HK-2 (cell line): ENCODE measurements around the gene ACTR3.
"Not testable (repeated sequence)": the region's sequence is repeated elsewhere in the genome, so short reads cannot be mapped to it uniquely, and the experiment has no call there.

Experiments used
- DNase-seq: peaks from one replicate; pipeline ENCODE4 v3.0.0-alpha.2; 2018; ENCODE audit not compliant: unreplicated experiment

Gene ACTR3

DNA sequence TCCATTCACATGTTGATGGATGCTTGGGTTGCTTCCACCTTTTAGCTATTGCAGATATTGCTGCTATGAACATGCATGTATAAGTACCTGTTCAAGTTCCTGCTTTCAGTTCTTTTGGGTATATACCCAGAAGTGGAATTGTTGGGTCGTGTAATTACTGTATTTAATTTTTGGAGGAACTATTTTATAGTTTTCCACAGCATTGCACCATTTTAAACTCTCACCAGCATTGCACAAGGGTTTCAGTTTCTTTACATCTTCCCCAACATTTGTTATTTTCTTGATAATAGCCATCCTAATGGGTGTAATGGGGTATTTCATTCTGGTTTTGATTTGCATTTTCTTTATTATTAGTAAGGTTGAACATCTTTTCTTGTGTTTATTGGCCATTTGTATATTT is 16.0 kb downstream of the ACTR3 start:
- no peak for DNase-seq

DNA sequence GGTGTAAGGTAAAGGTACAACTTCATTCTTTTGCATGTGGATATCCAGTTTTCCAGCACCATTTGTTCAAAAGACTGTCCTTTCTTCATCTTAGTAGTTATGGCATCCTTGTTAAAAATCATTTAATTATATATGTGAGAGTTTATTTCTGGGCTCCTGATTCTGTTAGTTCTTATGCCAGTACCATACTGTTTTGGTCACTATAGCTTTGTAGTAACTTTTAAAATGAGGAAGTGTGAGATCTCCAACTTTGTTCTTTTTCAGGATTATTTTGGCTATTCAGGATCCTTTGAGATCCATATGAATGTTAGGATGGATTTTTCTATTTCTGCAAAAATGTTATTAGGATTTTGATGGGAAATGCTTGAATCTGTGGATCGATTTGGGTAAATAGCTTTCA is 16.8 kb downstream of the ACTR3 start:
- DNase-seq: no peak

DNA sequence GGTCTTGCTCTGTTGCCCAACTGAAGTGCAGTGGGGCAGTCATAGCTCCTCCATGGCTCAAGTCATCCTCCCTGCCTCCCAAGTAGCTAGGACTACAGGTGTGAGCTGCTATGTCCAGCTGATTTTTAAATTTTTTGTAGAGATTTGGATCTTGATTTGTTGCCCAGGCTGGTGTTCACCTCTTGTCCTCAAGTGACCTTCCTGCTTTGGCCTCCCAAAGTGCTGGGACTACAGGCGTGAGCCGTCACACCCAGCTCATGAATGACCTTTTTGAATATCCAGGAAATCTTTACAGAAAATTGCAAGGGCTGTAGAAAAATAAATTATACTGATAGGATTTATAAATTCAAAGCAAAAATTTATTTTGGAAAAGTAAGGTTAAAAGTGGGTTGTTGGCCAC is 17.4 kb downstream of the ACTR3 start:
- DNase-seq: no peak

DNA sequence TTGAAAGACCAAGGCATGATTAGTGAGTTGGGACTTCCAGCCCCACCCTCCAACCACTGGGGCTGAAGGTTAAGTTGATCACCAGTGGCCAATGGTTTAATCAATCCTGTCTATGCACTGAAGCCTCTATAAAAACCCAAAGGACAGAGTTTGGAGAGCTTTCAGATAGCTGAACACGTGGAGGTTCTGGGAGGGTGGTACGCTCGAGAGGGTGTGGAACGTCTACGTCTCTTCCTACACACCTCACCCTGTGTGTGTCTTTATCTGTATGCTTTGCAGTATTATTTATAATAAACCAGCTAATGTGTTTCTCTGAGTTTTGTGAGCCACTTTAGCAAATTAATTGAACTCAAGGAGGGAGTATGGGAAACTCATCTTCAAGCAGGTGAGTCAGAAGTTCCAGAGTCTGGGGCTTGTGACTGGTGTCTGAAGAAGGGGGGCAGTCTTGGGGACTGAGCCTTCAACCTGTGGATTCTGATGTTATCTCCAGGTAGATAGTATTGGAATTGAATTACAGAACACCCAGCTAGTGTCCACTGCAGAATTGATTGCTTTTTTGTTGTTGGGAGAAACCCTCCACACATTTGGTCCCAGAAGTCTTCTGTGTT is 20.3 kb downstream of the ACTR3 start:
- DNase-seq: no peak

DNA sequence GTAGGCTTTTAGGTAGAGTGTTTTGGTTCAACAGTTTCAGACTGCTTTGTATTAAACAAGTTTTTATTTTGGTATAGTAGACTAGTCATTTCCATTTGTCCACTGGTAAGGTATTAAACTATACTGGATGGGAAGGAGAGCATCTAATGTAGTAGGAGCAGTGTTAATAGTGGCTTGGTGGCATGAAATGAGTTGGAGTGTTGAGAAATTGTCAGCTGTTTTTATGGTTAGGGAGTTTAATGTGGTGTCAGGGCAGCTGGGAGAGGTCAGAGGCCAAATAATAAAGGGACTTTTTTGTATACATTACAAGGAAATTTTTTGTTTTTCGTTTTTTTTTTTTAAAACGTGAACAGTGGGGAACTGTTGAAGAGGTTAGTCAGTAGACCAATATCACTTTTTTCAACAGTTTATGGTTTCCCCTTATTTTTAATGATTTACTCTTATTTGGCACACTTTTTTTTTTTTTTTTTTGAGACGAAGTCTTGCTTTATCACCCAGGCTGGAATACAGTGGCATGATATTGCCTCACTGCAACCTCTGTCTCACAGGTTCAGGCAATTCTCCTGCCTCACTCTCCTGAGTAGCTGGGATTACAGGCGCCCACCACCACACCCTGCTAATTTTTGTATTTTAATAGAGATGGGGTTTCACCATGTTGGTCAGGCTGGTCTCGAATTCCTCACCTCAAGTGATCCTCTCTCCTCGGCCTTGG is 21.2 kb downstream of the ACTR3 start:
- DNase-seq: no peak

DNA sequence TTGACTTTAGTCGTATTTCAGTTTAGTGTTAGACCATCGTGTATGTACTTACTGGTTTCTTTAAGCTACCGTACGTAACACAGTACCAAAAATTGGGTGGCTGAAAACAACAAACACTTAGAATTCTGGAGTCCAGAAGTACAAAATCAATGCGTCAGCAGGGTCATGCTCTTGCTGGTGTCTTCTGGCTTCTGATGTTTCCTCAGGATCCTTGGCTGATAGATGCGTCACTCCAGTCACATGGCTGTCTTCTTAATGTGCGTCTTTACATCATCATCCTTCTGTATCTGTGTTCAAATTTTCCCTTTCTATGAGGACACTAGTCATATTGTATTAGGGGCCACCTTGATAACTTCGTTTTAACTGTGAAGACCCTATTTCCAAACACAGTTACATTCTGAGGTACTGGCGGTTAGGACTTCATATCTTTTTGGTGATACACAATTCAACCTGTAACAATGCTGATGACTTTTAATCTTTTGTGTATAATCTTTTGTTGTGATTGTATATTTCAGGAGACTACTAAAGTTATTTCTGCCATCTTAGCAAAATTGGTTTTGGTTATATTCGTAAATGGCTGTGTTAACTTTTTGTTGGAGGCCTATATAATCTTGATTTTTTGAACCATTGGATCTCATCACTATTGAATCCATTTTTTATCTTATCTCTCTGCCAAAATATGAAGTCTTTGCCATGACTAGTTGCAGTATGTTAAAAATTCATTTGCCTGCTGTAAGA is 25.4 kb downstream of the ACTR3 start:
- DNase-seq: no peak

DNA sequence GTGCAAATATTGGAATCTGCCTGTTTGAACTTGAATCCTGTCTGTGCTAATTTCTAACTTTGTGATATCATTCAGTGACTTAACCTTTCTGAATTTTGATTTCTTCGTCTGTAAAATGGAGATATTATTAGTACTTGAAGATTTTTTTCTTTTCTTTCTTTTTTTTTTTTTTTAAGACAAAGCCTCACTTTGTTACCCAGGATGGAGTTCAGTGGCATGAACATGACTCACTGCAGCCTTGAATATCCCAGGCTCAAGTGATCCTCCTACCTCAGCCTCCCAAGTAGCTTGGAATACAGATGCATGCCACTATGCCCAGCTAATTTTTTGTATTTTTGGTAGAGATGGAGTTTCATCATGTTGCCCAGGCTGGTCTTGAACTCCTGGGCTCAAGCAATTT is 28.3 kb downstream of the ACTR3 start:
- no peak for DNase-seq

DNA sequence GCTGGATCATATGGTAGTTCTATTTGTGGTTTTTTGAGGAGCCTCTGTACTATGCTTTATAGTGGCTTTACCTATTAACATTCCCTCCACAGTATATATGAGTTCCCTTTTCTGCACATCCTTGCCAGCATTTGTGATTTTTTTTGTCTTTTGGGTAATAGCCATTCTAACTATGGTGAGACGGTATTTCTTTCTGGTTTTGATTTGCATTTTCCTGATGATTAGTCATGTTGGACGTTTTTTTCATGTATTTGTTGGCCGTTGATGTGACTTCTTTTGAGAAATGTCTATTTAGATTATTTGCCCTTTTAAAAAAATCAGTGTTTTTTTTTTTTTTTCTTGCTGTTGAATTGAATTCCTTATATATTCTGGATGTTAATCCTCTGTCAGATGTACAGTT is 31.1 kb downstream of the ACTR3 start:
- no peak for DNase-seq

DNA sequence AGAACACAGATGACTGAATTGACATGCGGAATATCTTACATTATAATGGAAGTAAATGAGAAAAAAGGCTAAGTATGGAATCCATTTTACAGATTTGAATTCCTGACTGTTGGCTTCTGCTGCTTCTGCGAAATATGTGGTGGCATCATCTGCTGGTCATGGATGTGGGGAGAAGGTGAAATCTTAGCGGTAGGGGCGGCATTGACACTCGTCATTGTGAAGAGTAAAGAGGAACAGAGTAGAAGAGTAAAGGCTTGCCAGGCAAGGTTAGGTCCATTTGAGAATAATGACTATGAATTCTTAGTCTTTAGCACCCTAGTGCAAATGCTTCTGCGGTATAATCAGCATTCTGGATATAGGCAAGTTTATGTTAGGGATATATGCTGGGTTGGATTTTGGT is 32.4 kb downstream of the ACTR3 start:
- DNase-seq: no peak

DNA sequence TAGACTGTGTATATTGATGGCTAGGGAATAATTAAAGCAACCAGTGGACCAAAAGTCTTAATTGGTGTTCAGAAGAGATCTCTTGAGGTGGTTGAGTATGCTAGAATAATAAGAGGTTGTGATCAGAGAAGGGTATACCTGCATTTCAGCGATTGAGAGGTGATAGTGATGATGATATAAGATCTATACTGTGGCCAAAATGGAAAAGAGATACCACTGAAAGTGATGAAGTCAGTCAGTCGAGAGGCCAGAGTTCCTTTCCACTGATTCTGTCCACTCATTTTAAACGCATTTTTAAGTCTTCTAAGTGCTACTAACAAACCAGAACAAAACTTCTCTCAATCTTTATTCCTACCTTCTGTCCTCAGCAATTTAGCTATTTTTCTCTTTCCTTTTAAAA is 32.9 kb downstream of the ACTR3 start:
- no peak for DNase-seq

DNA sequence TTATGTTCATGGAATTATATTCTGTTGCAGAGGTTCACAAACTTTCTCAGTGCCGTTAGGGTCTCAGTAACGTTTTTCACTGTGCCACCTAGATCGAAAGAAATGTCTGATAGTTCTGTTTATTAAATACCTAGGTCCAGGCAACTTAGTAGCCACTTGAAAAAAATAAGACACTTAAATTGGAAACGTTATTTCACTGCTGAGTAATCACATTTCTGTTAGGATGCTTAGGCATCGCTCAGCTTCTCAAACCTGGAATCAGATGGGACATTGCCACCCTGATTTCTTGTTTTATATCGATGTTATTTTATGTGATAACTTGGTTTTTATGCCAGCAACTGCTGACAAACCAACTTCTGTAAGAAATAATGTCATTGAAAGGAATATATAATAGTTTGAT is 36.0 kb downstream of the ACTR3 start:
- no peak for DNase-seq

DNA sequence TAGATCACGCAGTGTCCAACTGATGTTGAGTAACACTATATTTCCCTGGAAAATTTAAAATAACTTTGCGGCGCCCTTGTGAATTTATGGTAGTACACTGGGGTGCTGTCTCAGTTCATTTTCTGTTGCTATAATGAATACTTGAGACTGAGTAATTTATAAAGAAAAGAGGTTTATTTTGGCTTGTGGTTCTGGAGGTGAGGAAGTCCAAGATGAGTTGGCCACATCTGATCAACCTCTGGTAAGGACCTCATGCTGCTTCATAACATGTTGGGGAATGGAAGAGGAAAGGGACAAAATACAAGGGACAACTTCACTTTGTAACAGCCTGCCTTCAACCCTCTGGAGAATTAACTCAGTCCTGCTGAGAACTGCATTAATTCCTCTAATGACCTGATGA is 36.4 kb downstream of the ACTR3 start:
- no peak for DNase-seq

DNA sequence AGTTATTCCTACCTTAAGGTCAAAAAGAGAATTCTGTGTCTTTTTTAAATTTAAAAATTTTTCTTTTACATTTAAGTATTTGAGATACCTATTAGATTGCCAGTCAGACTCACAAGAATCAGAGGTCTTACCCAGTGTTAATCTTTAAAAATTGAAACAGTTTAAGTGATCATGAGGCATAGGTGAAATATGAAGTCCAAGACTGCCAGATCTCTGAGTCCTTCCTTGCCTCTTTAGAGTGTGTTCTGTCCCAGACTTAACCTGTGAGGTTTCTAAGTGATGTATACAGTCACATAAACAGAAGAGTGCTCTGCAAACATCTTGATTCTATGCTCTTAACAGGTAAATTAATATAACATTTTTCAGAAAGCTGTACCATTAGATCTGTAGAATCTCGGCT is 40.6 kb downstream of the ACTR3 start:
- DNase-seq: no peak

DNA sequence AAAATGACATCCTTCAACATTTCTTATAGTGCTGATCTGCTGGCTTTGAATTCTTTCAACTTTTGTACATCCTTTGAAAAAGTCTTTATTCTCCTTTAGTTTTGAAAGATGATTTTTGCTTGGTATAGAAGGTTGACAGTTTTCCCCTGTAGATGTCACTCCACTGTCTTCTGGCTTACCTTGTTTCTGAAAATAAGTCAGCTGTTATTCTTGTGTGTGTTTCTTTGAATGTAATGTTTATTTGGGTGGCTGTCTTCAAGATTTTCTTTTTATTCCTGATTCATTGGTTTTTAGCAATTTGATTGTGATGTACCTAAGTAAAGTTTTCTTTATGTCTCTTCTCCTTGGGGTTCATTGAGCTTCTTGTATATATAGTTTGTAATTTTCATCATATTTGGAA is 47.6 kb downstream of the ACTR3 start:
- DNase-seq: no peak

DNA sequence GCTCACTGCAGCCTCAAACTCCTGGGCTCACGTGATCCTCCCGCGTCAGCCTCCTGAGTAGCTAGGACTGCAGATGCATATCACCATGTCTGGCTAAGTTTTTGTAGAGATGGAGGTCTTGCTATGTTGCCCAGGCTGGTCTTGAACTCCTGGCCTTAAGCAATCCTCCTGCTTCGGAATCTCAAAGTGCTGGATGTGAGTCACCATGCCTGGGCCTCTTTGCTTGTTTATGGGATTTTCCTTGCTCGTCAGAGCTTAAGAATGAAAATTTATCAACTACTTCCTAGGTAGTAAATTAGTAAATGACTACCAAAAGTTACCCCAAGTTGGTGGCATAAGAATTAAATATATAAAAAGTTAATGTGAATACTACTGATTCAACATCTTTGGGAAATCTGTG is 51.0 kb downstream of the ACTR3 start:
- DNase-seq: no peak

DNA sequence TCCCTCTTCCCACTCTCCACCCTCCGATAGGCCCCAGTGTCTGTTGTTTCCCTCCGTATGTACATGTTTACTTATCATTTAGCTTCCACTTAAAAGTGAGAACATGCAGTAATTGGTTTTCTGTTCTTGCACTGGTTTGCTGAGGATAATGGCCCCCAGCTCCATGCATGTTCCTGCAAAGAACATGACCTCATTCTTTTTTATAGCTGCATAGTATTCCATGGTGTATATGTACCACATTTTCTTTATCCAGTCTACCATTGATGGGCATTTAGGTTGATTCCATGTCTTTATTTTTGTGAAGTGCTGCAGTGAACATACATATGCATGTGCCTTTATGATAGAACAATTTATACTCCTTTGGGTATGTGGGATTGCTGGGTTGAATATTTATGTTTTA is 55.9 kb downstream of the ACTR3 start:
- not testable (repeated sequence) for DNase-seq

DNA sequence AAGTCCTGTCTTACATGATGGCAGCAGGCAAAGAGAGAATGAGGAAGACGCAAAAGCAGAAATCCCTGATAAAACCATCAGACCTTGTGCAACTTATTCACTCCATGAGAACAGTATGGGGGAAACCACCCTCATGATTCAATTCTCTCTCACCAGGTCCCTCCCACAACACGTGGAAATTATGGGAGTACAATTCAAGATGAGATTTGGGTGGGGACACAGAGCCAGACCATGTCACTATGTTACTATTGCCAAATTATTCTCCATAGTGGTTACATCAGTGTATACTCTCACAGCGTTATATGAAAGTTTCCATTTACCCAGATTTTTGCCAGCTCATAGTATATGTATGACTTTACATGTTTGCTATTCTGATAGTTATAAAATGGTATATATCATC is 61.0 kb downstream of the ACTR3 start:
- not testable (repeated sequence) for DNase-seq

DNA sequence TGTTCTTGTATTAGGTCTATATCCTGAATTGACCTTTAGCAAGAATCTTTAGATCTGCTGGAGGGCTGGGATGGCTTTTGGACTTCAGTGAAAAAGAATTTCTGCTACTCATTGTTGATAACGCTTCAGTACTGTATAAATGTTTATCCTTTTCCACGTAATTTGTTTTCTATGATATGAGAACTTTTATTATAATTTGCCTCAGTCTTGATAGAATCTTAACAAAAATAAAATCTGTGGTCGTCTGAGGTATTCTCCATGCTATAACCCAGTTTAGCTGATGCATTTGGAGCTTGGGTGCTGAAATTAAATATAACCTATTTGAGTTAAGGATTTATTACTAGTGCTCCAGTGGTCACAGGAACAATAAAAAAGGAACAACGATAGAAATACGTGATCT is 71.1 kb downstream of the ACTR3 start:
- DNase-seq: no peak

DNA sequence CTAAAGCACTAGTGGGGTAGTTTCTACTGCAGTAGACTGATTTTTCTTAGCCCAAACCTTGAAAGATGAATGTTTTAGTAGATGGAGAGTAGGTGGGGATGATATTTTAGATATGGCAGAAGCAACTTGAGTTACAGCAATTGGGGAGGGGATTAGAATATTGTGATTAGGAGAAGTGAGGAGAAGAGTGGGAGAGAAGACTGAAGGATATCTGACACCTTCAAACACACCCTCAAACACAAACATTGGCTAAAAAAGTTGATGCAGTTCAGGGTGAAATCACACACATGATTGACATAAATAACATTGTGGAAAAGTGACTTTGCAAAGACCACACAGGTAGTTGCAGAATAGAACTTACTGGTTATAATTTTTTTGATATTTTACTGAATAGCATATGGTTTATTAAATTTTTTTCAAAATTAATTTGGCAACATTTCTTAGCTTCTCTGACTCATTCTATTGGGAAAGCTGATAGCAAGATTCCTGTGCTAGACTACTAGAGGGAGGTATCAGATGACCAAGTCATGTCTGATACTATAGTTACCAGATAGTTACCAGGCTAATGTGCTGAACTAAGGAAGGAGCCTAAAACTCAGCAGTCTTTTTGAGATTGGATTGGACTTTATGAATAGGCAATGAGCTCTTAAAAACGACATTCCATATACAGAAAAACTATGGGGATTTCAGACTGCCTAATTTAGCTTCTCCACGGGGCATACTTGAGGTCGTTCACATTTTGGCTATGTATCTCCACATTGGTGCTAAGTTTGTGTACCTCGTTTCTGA is 73.0 kb downstream of the ACTR3 start:
- DNase-seq: no peak

DNA sequence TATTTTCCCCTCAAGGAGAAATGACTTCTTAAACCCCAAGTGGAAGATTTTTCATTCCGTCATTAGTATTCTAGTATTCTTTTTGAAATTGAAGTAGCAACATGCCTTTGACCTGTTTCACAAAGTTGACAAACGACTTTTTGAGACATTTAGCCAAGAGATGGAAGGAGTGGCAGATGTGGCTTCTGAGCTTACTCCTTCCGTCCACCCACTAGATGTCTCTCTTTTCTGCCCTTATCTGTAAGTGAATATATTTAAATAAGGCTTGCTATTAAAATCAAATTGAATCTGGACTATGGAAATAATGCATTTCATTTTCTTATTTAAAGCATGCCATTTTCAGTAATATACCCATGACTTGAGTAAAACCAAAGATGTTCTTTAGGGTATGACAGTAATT is 74.1 kb downstream of the ACTR3 start:
- no peak for DNase-seq

DNA sequence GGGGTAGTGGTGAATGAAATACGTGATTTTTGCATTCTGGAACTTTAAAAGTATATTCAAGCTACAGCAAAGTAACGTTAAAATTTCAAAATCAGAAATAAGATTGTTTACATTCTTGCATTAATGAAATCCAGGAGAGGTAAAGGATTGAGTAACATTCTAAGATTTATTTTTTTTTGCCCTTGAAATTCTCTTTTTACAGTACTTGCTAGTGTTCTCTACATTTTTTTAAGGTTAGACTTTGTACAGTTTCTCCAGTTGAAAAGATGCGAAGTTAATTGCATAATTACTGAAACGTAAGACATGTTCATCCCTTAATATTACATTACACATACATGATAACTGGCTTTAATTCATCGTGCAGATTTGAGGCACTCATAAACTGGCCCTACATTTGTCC is 74.5 kb downstream of the ACTR3 start:
- DNase-seq: no peak

DNA sequence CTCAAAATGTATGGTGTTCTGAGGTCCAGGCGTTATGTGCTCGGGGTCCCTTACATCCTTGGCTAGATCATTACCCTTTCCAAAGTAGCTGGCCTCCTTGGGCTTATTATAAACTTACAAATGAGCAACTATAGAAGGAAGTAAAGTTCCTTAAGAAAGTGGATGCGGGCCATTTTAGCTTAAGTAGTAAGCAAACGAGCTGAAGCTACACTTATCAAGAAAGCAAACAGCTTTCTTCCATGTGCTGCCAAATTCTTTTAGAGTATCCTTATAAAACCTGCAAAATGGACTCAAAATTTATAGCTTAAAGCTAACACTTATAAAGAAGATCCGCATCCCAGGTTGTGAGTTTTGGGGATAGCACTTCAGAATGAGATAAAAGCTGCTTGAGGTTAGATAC is 75.3 kb downstream of the ACTR3 start:
- no peak for DNase-seq

DNA sequence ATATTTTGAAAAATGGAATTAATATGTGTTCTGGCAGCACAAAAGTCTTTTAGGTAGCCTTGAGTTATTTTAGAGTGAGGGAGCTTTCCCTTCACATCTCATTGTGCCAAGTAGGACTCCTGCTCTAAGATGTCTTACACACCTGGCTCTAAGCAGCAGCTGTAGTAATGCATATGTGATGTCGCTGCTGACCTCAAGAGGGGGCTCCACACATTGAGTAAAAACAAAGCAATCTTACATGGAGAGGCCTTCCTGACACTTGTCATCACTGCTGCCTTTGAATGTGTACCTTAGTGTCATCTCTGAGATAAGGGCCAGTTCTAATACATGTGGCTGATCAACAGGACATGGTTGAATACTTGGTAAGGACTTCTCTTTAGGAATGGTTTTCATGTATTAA is 75.8 kb downstream of the ACTR3 start:
- no peak for DNase-seq
